ENCODE results near the gene ASIC4.

The ASIC4 gene

GRCh38 chr2:219498280-219499057 is 15.8 kb upstream of the ASIC4 start, which contains the start of gene GMPPA:
TSS of gene GMPPA (plus strand) at chr2:219498891. CDS start at chr2:219499976, 1,085 bp downstream.
- DNase-seq (ENCODE audit: low read depth in 2 of 2) = peak; percentile 85 to 89

- DNase-seq (ENCODE audit: low read depth in 2 of 2) = no peak
These were observed 15.3 kb upstream of the ASIC4 start for GRCh38 chr2:219499058-219499307.

GRCh38 chr2:219499555-219499954 is 14.7 kb upstream of the ASIC4 start:
- no peak for DNase-seq (ENCODE audit: low read depth in 2 of 2)

- no peak for DNase-seq (ENCODE audit: low read depth in 2 of 2)
These were observed 14.1 kb upstream of the ASIC4 start for GRCh38 chr2:219500135-219500534.

- no peak for DNase-seq (ENCODE audit: low read depth in 2 of 2)
These were observed 12.4 kb upstream of the ASIC4 start for GRCh38 chr2:219501849-219502248.

DNA sequence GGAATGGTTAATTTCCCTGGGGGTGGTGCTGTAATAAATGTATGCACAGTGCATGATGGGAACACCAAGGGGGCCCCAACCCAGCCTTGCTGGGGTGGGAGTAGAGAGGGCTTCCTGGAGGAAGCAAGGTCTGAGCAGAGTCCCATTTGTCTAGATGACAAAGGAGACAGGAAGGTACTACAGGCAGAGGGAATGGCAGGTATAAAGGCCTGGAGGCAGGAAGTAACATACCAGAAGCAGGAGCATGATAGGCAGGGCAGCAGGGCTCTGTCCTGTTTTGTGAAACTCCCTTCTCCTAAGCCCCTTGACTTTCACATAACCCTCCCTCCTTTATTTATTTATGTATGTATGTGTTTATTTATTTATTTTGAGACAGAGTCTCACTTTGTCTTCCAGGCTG is 11.7 kb upstream of the ASIC4 start:
- no peak for DNase-seq (ENCODE audit: low read depth in 2 of 2)

DNA sequence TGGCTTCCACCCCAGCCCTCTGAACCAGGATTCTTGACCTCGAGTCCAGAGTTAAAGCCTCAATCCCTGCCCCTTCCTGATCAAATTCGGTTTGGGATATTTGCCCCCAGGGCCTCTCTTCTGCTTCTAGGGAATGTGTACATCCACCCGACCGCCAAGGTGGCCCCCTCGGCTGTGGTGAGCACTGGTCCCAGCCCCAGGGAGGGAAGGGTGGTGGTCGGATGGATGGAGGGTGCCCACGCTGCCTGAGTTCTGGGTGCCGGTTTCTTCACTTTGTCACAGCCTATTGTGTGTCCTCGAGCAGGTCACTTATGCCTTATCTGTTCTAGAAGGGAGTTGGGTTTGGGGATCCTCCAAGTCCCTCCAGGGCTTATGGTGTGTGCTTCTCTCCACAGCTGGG is 8.7 kb upstream of the ASIC4 start:
- no peak for DNase-seq (ENCODE audit: low read depth in 2 of 2)

DNA sequence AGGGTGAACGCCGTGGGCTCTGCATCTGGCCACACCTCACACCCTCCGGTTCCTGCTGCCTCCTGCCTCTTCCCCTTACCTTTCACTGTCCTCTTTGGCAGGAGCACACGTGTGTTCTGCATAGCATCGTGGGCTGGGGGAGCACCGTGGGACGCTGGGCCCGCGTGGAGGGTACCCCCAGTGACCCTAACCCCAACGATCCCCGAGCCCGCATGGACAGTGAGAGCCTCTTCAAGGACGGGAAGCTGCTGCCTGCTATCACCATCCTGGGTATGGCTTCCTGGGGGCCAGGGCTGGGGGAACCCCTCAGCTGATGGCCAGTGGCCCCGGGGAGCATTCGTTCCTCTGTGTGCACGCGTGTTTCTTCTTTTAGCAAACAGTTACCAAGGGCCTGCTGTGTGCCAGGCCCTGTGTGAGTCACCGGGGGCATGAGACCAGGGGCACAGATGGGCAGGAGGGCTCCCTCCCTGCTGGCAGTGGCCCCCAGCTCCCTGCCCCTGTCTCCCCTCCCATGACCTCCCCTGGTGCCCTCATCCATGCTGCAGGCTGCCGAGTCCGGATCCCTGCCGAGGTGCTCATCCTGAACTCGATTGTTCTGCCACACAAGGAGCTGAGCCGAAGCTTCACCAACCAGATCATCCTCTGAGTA is 8.0 kb upstream of the ASIC4 start:
- DNase-seq (ENCODE audit: low read depth in 2 of 2) = no peak

- no peak for DNase-seq (ENCODE audit: low read depth in 2 of 2)
These were observed 7.3 kb upstream of the ASIC4 start for GRCh38 chr2:219506802-219507526.

DNA sequence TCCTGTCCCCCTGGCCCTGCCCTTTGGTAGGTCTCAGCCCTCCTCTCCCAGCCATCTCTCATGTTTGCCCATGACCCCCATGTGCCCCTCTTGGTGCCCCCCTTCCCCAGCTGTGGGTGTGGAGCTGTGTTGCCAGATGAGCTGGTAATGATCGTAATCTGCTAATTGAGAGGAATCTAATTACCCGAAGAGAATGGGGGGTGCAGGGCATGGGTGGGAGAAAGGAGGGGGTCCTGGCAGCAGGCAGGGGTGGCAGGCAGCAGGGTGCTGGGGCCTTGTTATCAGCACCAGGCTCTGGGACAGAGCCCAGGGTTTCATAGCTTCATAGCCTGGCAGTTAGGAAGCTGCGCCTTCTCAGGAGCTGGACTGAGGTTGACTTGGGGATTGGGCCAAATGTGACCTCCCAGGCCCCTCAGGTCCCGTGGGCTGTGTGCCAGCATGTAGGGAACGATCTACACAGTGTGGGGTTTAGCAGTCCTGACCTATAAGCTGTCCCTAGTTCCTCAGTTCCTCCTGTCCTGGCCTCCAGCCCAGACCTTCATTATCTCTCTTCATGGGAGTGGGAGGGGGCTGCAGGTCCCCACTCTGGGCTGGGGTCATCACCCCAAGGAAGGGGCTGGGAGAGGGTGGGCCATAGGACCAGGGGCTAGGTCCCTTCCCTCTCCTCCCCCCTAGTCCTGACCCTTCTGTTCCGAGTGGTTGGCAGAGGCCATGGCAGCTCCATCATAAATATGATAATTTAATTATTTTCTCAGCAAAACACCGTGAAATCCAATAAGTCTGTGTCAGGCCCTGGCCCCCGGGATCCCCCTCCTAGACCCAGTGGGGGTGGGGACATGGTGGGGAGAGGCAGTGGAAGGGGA is 6.5 kb upstream of the ASIC4 start:
- no peak for DNase-seq (ENCODE audit: low read depth in 2 of 2)

GRCh38 chr2:219508444-219508734 is 5.9 kb upstream of the ASIC4 start:
- DNase-seq (ENCODE audit: low read depth in 2 of 2) = no peak

GRCh38 chr2:219508971-219509779 is 5.1 kb upstream of the ASIC4 start:
- no peak for DNase-seq (ENCODE audit: low read depth in 2 of 2)

GRCh38 chr2:219509780-219510511 is 4.3 kb upstream of the ASIC4 start:
- peak in 1 of 2 donors; percentile 12 for DNase-seq (ENCODE audit: low read depth in 2 of 2)

- DNase-seq (ENCODE audit: low read depth in 2 of 2) = no peak
These were observed 3.7 kb upstream of the ASIC4 start for GRCh38 chr2:219510512-219511135.

- DNase-seq (ENCODE audit: low read depth in 2 of 2) = no peak
These were observed 2.5 kb upstream of the ASIC4 start for GRCh38 chr2:219511547-219512325.

GRCh38 chr2:219512524-219513216 is 1.6 kb upstream of the ASIC4 start:
- no peak for DNase-seq (ENCODE audit: low read depth in 2 of 2)

GRCh38 chr2:219513787-219514186 is 495 bp upstream of the ASIC4 start:
- DNase-seq (ENCODE audit: low read depth in 2 of 2) = no peak

DNA sequence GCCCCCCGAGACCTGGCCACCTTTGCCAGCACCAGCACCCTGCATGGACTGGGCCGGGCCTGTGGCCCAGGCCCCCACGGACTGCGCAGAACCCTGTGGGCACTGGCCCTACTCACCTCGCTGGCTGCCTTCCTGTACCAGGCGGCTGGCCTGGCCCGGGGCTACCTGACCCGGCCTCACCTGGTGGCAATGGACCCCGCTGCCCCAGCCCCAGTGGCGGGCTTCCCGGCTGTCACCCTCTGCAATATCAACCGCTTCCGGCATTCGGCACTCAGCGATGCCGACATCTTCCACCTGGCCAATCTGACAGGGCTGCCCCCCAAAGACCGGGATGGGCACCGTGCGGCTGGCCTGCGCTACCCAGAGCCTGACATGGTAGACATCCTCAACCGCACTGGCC is 554 bp downstream of the ASIC4 start:
- DNase-seq (ENCODE audit: low read depth in 2 of 2) = no peak

Measured in stimulated activated CD8-positive, alpha-beta memory T cell treated with anti-CD3 and anti-CD28 coated beads, Interleukin-7, amount 100 ng/mL, for 4 hours (primary cell).